CD4-positive, CD25-positive, alpha-beta regulatory T cell (primary cell): ENCODE data around the gene ZNF483. TPM values are rescaled to one million over a fixed set of nuclear protein-coding genes. Genes with fewer than 3 reads are reported as not detected.

Source experiments
- ATAC-seq, 2 donors: fragments of 150-1000 bp; cut with Tn5 transposase; one replicate each; pipeline ENCODE4 v1.10.0; 2021; ENCODE audit warnings: low read depth in 2 of 2, moderate number of reproducible peaks in 2 of 2, moderate library complexity in 1 of 2
- DNase-seq, 3 donors: peaks; one replicate each; pipeline versions ENCODE4 v3.0.0 to v3.0.0-alpha.2; 2012 to 2022; ENCODE audit warnings: mixed read lengths in 1 of 3
- H3K27ac ChIP-seq: one replicate; pipeline ENCODE4 v1.7.0; 2013; ENCODE audit warnings: mild to moderate bottlenecking, low read length; ENCODE audit not compliant: insufficient read depth, poor library complexity, severe bottlenecking
- H3K27me3 ChIP-seq: one replicate; pipeline ENCODE4 v1.7.0; 2013; ENCODE audit warnings: low read length; ENCODE audit not compliant: control insufficient read depth, insufficient read depth
- H3K36me3 ChIP-seq: one replicate; pipeline ENCODE4 v1.7.0; 2013; ENCODE audit warnings: mild to moderate bottlenecking, low read length, moderate library complexity; ENCODE audit not compliant: control insufficient read depth, insufficient read depth
- H3K4me1 ChIP-seq: 2 replicates; pipeline ENCODE4 v1.7.0; 2013; ENCODE audit warnings: mild to moderate bottlenecking, low read length; ENCODE audit not compliant: insufficient read depth, control insufficient read depth, poor library complexity, severe bottlenecking
- H3K4me3 ChIP-seq: one replicate; pipeline ENCODE4 v1.7.0; 2013; ENCODE audit warnings: low read depth, mild to moderate bottlenecking, low read length, moderate library complexity
- H3K9me3 ChIP-seq, 2 experiments: 1 replicate in 1 of 2; 2 replicates in 1 of 2; pipeline ENCODE4 v1.7.0; 2013; ENCODE audit warnings: low read length in 2 of 2, mild to moderate bottlenecking in 1 of 2, moderate library complexity in 1 of 2; ENCODE audit not compliant: control insufficient read depth in 2 of 2
- H3K27ac Mint-ChIP-seq, 3 donors: one replicate each; pipeline ENCODE4 v1.8.0; 2020 to 2022; ENCODE audit warnings: mild to moderate bottlenecking in 3 of 3, mixed read lengths in 3 of 3, moderate library complexity in 2 of 3
- H3K27me3 Mint-ChIP-seq: one replicate; pipeline ENCODE4 v1.8.0; 2022; ENCODE audit warnings: mild to moderate bottlenecking, mixed read lengths
- H3K36me3 Mint-ChIP-seq: one replicate; pipeline ENCODE4 v1.8.0; 2020; ENCODE audit warnings: mixed read lengths
- H3K4me1 Mint-ChIP-seq, 4 donors: one replicate each; pipeline ENCODE4 v1.8.0; 2020 to 2022; ENCODE audit warnings: mixed read lengths in 4 of 4, mild to moderate bottlenecking in 1 of 4
- H3K4me3 Mint-ChIP-seq, 4 donors: one replicate each; pipeline ENCODE4 v1.8.0; 2020 to 2022; ENCODE audit warnings: mild to moderate bottlenecking in 4 of 4, mixed read lengths in 4 of 4, moderate library complexity in 3 of 4
- H3K9me3 Mint-ChIP-seq, 7 donors: one replicate each; pipeline ENCODE4 v1.8.0; 2020 to 2022; ENCODE audit warnings: mixed read lengths in 7 of 7, mild to moderate bottlenecking in 3 of 7, moderate library complexity in 2 of 7
- polyA plus RNA-seq, 4 donors: library from polyadenylated mRNA; unstranded; fragments of 300-500 nt; fragmentation: Illumina TruSeq; gene quantifications; one replicate each; pipeline ENCODE4 v1.2.3, GENCODE V29; 2021
- total RNA-seq: library from RNA; stranded (reverse); gene quantifications from one replicate; pipeline ENCODE4 v1.2.3, GENCODE V29; 2022

Gene ZNF483
- total and polyA plus RNA-seq, 5 donors from 2014 or later = 5.5 to 22.1 (median 9.8) TPM

DNA sequence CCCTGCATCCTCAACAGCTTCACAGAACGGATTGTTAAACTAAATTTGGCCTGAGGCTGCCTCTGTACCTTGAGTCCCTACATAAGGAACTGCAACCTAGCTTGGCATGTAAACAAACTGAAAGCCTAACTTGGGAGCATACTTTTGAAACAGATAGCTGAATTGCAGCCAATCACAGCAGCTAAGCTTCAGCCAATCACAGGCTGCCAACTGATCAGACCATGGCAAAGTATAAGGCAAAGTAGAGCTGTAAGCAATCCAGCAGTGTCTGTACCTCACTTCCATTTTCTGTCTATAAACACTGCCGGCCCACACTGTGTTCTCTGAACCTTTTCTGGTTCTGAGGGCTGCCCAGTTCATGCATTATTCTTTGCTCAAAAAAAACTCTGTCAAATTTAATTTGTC, 8.9 kb upstream of the ZNF483 start:
- peaks cover 4% of the 10 kb centered on the region for H3K27me3 Mint-ChIP-seq
- H3K9me3 Mint-ChIP-seq = peaks cover 0 to 3% (median 2%) of the 10 kb centered on the region in 7 donors
- no peaks in the 10 kb centered on the region for H3K4me1 Mint-ChIP-seq
- ATAC-seq (no peak), DNase-seq (no peak)
- H3K4me1 ChIP-seq = no peaks in the 10 kb centered on the region
- no peak overlapping the region for H3K27ac Mint-ChIP-seq
- H3K27ac ChIP-seq = no peak overlapping the region
- no peaks in the 10 kb centered on the region for H3K36me3 ChIP-seq
- no peaks in the 10 kb centered on the region for H3K27me3 ChIP-seq
- H3K4me3 Mint-ChIP-seq = no peak overlapping the region
- H3K4me3 ChIP-seq = no peak overlapping the region
- H3K36me3 Mint-ChIP-seq = no peaks in the 10 kb centered on the region
- no peaks in the 10 kb centered on the region for H3K9me3 ChIP-seq

DNA sequence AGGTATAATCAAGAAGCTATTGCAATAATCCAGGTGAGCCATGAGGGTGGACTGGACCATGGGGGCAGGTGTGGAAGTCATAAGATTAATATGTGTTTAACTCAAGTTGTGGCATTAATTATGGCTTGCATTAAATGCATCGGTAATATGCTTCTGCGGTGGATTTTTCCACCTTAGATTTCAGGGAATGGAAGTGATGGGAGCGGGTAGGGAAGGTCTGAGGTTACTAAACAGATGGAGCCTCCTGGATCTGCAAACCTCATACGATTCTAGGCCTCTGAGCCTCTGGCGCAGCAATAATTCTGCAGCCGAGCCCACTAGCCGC, 286 bp upstream of the ZNF483 start:
- ATAC-seq (no peak), DNase-seq (peak in 1 of 3 donors; percentile 1)
- Mint-ChIP-seq H3K4me3 (peak overlapping the region; percentile 89 to 97 (median 96)), H3K9me3 (peaks cover 0 to 3% (median 0%) of the 10 kb centered on the region in 7 donors), H3K27ac (peak overlapping the region; percentile 72 to 92 (median 91)), H3K27me3 (peaks cover 9% of the 10 kb centered on the region), H3K36me3 (peaks cover 15% of the 10 kb centered on the region), H3K4me1 (peaks cover 7 to 31% (median 24%) of the 10 kb centered on the region in 4 donors)
- Histone ChIP-seq H3K4me1 (peaks cover 7% of the 10 kb centered on the region), H3K36me3 (peaks cover 7% of the 10 kb centered on the region), H3K27me3 (no peaks in the 10 kb centered on the region), H3K9me3 (no peaks in the 10 kb centered on the region), H3K4me3 (peak overlapping the region; percentile 89), H3K27ac (peak overlapping the region; percentile 73)

DNA sequence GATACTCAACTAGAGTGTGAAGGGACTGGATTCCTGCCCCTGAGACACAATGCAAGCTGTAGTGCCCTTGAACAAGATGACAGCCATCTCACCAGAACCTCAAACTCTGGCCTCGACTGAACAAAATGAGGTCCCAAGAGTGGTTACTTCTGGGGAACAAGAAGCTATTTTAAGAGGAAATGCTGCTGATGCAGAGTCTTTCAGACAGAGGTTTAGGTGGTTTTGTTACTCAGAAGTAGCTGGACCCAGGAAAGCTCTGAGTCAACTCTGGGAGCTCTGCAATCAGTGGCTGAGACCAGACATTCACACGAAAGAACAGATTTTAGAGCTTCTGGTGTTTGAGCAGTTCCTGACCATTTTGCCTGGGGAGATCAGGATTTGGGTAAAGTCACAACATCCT, 2.4 kb downstream of the ZNF483 start:
- DNase-seq = no peak
- peaks cover 9% of the 10 kb centered on the region for H3K27me3 Mint-ChIP-seq
- H3K4me1 ChIP-seq = peaks cover 7% of the 10 kb centered on the region
- peaks cover 7 to 31% (median 25%) of the 10 kb centered on the region in 4 donors for H3K4me1 Mint-ChIP-seq
- peaks cover 0 to 6% (median 1%) of the 10 kb centered on the region in 7 donors for H3K9me3 Mint-ChIP-seq
- peaks cover 0 to 2% of the 10 kb centered on the region in 2 experiments for H3K9me3 ChIP-seq
- H3K4me3 Mint-ChIP-seq = peak overlapping the region in 1 of 4 donors; percentile 64
- no peak overlapping the region for H3K27ac ChIP-seq
- peaks cover 23% of the 10 kb centered on the region for H3K36me3 Mint-ChIP-seq
- no peaks in the 10 kb centered on the region for H3K27me3 ChIP-seq
- H3K36me3 ChIP-seq = peaks cover 11% of the 10 kb centered on the region
- no peak overlapping the region for H3K4me3 ChIP-seq
- H3K27ac Mint-ChIP-seq = peak overlapping the region in 1 of 3 donors; percentile 91
- ATAC-seq = no peak

DNA sequence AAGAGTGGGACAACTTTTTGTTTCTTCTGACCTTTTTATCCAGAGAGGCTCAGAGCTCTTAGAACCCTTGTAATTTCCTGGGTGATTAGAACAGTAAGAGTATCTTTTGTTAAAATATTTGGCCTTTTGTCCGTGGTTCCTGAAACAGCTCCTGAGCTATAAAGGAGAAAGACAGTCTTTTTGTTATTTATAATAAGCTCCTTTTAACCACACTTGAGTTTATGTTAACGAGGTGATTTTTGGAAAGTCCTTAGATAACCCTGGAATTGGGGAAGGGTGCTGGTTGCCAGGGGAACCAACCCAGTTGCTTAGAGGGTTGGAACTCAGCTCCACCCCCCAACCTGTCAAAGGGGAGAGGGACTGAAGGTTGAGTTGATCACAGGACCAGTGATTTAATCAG, 4.8 kb downstream of the ZNF483 start:
- peaks cover 28% of the 10 kb centered on the region for H3K36me3 ChIP-seq
- H3K27me3 Mint-ChIP-seq = no peaks in the 10 kb centered on the region
- H3K4me3 ChIP-seq = no peak overlapping the region
- no peak overlapping the region for H3K27ac Mint-ChIP-seq
- no peak overlapping the region for H3K4me3 Mint-ChIP-seq
- H3K36me3 Mint-ChIP-seq = peaks cover 46% of the 10 kb centered on the region
- H3K9me3 Mint-ChIP-seq = peaks cover 0 to 22% (median 9%) of the 10 kb centered on the region in 7 donors
- H3K27me3 ChIP-seq = no peaks in the 10 kb centered on the region
- no peak for DNase-seq
- no peak overlapping the region for H3K27ac ChIP-seq
- peaks cover 7 to 23% (median 17%) of the 10 kb centered on the region in 4 donors for H3K4me1 Mint-ChIP-seq
- ATAC-seq = no peak
- peaks cover 7% of the 10 kb centered on the region for H3K4me1 ChIP-seq
- H3K9me3 ChIP-seq = peaks cover 16 to 22% of the 10 kb centered on the region in 2 experiments

DNA sequence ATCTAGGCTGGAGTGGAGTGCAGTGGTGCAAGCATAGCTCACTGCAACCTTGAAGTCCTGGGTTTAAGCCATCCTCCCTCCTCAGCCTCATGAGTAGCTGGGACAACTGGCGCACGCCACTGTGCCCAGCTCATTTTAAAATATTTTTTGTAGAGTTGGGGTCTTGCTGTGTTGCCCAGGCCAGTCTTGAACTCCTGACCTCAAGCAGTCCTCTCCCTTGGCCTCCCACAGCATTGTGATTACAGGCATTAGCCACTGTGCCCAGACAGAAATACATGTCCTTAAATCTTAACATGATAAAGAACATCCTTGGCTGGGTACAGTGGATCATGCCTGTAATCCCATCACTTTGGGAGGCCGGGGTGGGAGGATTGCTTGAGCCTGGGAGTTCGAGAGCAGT, 6.7 kb downstream of the ZNF483 start:
- DNase-seq = no peak
- Mint-ChIP-seq H3K36me3 (peaks cover 51% of the 10 kb centered on the region), H3K9me3 (peaks cover 0 to 29% (median 11%) of the 10 kb centered on the region in 7 donors), H3K27ac (no peak overlapping the region), H3K4me1 (peaks cover 0 to 8% (median 4%) of the 10 kb centered on the region in 4 donors), H3K27me3 (no peaks in the 10 kb centered on the region), H3K4me3 (no peak overlapping the region)
- H3K27me3 ChIP-seq = no peaks in the 10 kb centered on the region
- peaks cover 20 to 27% of the 10 kb centered on the region in 2 experiments for H3K9me3 ChIP-seq
- no peak for ATAC-seq
- H3K4me1 ChIP-seq = no peaks in the 10 kb centered on the region
- H3K36me3 ChIP-seq = peaks cover 42% of the 10 kb centered on the region
- no peak overlapping the region for H3K4me3 ChIP-seq
- no peak overlapping the region for H3K27ac ChIP-seq

DNA sequence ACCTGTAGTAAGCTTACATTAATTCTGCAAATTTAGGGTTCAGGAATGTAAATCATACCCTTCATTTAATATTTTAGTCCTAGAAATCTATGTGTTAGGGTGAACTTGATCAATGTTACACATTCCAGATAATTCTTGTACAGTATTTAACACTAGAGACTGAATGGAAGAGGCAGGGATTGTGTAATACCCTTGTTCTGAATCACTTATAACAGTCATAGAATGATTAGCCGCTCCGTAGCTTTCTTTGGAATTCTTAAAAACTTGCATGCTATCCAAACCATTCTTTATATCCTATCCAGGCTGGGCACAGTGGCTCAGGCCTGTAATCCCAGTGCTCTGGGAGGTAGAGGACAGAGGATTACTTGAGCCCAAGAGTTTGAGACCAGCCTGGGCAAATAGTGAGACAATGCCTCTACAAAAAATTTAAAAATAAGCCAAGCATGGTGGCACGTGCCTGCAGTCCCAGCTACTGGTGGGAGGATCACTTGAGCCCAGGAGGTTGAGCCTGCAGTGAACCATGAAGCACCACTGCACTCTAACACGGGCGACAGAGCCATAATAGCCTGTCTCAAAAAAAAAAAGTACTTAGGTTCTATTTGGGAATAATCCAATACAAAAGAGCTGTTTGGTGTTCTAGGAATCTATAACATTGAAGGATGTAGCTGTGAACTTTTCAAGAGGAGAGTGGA, 8.3 kb downstream of the ZNF483 start:
- Mint-ChIP-seq H3K9me3 (peaks cover 0 to 41% (median 12%) of the 10 kb centered on the region in 7 donors), H3K36me3 (peaks cover 52% of the 10 kb centered on the region), H3K4me1 (peaks cover 0 to 2% (median 0%) of the 10 kb centered on the region in 4 donors), H3K27ac (no peak overlapping the region), H3K27me3 (no peaks in the 10 kb centered on the region), H3K4me3 (no peak overlapping the region)
- peaks cover 53% of the 10 kb centered on the region for H3K36me3 ChIP-seq
- ATAC-seq (no peak), DNase-seq (no peak)
- peaks cover 34 to 39% of the 10 kb centered on the region in 2 experiments for H3K9me3 ChIP-seq
- no peaks in the 10 kb centered on the region for H3K4me1 ChIP-seq
- H3K27me3 ChIP-seq = no peaks in the 10 kb centered on the region
- no peak overlapping the region for H3K27ac ChIP-seq
- H3K4me3 ChIP-seq = no peak overlapping the region

DNA sequence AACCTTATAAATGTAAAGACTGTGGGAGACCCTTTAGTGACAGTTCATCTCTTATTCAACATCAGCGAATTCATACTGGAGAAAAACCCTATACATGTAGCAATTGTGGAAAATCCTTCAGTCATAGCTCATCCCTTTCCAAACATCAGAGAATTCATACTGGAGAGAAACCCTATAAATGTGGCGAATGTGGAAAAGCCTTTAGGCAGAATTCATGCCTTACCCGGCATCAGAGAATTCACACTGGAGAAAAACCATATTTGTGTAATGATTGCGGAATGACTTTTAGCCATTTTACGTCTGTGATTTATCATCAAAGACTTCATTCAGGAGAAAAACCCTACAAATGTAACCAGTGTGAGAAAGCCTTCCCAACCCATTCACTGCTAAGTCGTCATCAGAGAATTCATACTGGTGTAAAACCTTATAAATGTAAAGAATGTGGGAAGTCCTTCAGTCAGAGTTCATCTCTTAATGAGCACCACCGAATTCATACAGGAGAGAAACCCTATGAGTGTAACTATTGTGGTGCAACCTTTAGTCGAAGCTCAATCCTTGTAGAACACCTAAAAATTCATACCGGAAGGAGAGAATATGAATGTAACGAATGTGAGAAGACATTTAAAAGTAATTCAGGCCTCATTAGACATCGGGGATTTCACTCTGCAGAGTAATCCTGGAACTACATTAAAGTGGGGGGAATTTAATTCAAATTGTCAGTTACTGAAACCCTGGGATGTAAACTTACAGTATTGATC, 17.7 kb downstream of the ZNF483 start:
- H3K4me3 Mint-ChIP-seq = no peak overlapping the region
- no peaks in the 10 kb centered on the region for H3K27me3 Mint-ChIP-seq
- DNase-seq = no peak
- Histone ChIP-seq H3K27ac (no peak overlapping the region), H3K4me1 (no peaks in the 10 kb centered on the region), H3K27me3 (no peaks in the 10 kb centered on the region), H3K9me3 (peaks cover 80 to 93% of the 10 kb centered on the region in 2 experiments), H3K36me3 (peaks cover 39% of the 10 kb centered on the region), H3K4me3 (no peak overlapping the region)
- ATAC-seq = no peak
- no peaks in the 10 kb centered on the region for H3K4me1 Mint-ChIP-seq
- H3K36me3 Mint-ChIP-seq = peaks cover 31% of the 10 kb centered on the region
- H3K27ac Mint-ChIP-seq = no peak overlapping the region
- peaks cover 0 to 72% (median 21%) of the 10 kb centered on the region in 7 donors for H3K9me3 Mint-ChIP-seq
